ENCODE results near the gene PLEKHH1. TPM values are rescaled to one million over a fixed set of nuclear protein-coding genes. Genes with fewer than 3 reads are reported as not detected.
A peak's percentile ranks its signal among the peaks of the same experiment; 100 is the strongest.
"Not testable (repeated sequence)": the region's sequence is repeated elsewhere in the genome, so short reads cannot be mapped to it uniquely, and the experiment has no call there.

Gene PLEKHH1
- total RNA-seq, 6 donors from 2014 or later, result 0.46 to 25.1 (median 4.4) TPM

GRCh38 chr14:67595392-67595791, 62.3 kb downstream of the PLEKHH1 start:
- WGBS, 2 donors, result 89 to 95% methylated on average over 2 of the region's 2 CpGs
- DNase-seq (no peak), ATAC-seq (ENCODE audit: low FRiP score in 2 of 2) (no peak)
- peaks cover under 1 to 12% (median 8%) of the 10 kb centered on the region in 4 donors for H3K4me1 ChIP-seq
- no peak overlapping the region for H3K4me3 ChIP-seq
- no peaks in the 10 kb centered on the region for H3K9me3 ChIP-seq
- peaks cover 13 to 42% (median 24%) of the 10 kb centered on the region in 4 donors for H3K36me3 ChIP-seq
- TF ChIP-seq EP300 (IDR thresholded peaks at IDR 0.05) (no peak), CTCF (IDR thresholded peaks at IDR 0.05) (no peak), POLR2AphosphoS5 (IDR thresholded peaks at IDR 0.05) (no peak), POLR2A (IDR thresholded peaks at IDR 0.05) (no peak)
- no peak overlapping the region for H3K27ac ChIP-seq
- H3K27me3 ChIP-seq, result no peaks in the 10 kb centered on the region

GRCh38 chr14:67599698-67600561, 66.8 kb downstream of the PLEKHH1 start, which contains the start of gene PIGH:
Gene PIGH (minus strand): TSS chr14:67600268. CDS start chr14:67600203, 65 bp downstream.
- H3K27me3 ChIP-seq, result no peaks in the 10 kb centered on the region
- 9 to 15% methylated on average over 21 to 34 of the region's 77 CpGs for WGBS, 2 donors
- peak; percentile 97 to 100 for ATAC-seq (ENCODE audit: low FRiP score in 2 of 2)
- TF ChIP-seq POLR2AphosphoS5 (IDR thresholded peaks at IDR 0.05) (peak; percentile 87 to 91), CTCF (IDR thresholded peaks at IDR 0.05) (peak; percentile 43 to 88 (median 73)), EP300 (IDR thresholded peaks at IDR 0.05) (no peak), POLR2A (IDR thresholded peaks at IDR 0.05) (peak in 2 of 4 donors; percentile 83 to 90)
- no peaks in the 10 kb centered on the region for H3K36me3 ChIP-seq
- peaks cover 5 to 14% (median 10%) of the 10 kb centered on the region in 4 donors for H3K4me1 ChIP-seq
- H3K27ac ChIP-seq, result peak within 1 kb of the TSS; percentile 78 to 84 (median 84)
- peak within 1 kb of the TSS; percentile 60 to 73 (median 66) for H3K4me3 ChIP-seq
- peak; percentile 88 to 99 for DNase-seq
- H3K9me3 ChIP-seq, result no peaks in the 10 kb centered on the region

GRCh38 chr14:67600562-67600974, 67.5 kb downstream of the PLEKHH1 start:
- H3K9me3 ChIP-seq; H3K27me3 ChIP-seq; ATAC-seq (ENCODE audit: low FRiP score in 2 of 2); H3K36me3 ChIP-seq: not testable (repeated sequence)
- 90 to 91% methylated on average over 21 of the region's 21 CpGs for WGBS, 2 donors
- DNase-seq, result peak in 1 of 2 donors; percentile 50
- Histone ChIP-seq H3K4me3 (peak overlapping the region in 3 of 4 donors; percentile 60 to 73 (median 69)), H3K4me1 (peaks cover 5 to 14% (median 10%) of the 10 kb centered on the region in 4 donors), H3K27ac (peak overlapping the region; percentile 78 to 84 (median 84))

GRCh38 chr14:67602076-67602475, 69.0 kb downstream of the PLEKHH1 start:
- WGBS, 2 donors, result 72 to 80% methylated on average over 7 of the region's 7 CpGs

More at GRCh38 chr14:67602076-67602475, 69.0 kb downstream of the PLEKHH1 start:
- Histone ChIP-seq H3K27ac (no peak overlapping the region), H3K36me3 (no peaks in the 10 kb centered on the region), H3K4me3 (no peak overlapping the region), H3K27me3 (no peaks in the 10 kb centered on the region), H3K9me3 (no peaks in the 10 kb centered on the region), H3K4me1 (peaks cover 5 to 14% (median 10%) of the 10 kb centered on the region in 4 donors)
- TF ChIP-seq POLR2AphosphoS5 (IDR thresholded peaks at IDR 0.05) (no peak), POLR2A (IDR thresholded peaks at IDR 0.05) (no peak), CTCF (IDR thresholded peaks at IDR 0.05) (no peak), EP300 (IDR thresholded peaks at IDR 0.05) (no peak)
- ATAC-seq (ENCODE audit: low FRiP score in 2 of 2), result no peak
- no peak for DNase-seq
